Fibroblast of the aortic adventitia (primary cell): ENCODE results near the gene EIF1AD. TPM values are rescaled to one million over a fixed set of nuclear protein-coding genes. Genes with fewer than 3 reads are reported as not detected.
"Not testable (repeated sequence)": the region's sequence is repeated elsewhere in the genome, so short reads cannot be mapped to it uniquely, and the experiment has no call there.

Experiments used
- DNase-seq: peaks from one replicate; pipeline ENCODE4 v3.0.0-alpha.2; 2010; ENCODE audit warnings: low read depth
- H3K4me3 ChIP-seq: 2 replicates; pipeline ENCODE4 v1.5.1; 2011; ENCODE audit warnings: low read depth, mild to moderate bottlenecking, control low read depth, low read length, moderate library complexity
- total RNA-seq: library from RNA; depleted of rRNA; stranded (reverse); fragments of >200 nt; gene quantifications from 2 replicates; pipeline ENCODE4 v1.2.3, GENCODE V29; 2012; ENCODE audit warnings: low replicate concordance
- TF ChIP-seq, protein P1 (sequence below): IDR thresholded peaks from 2 replicates; pipeline ENCODE4 v1.5.1; 2011; ENCODE audit warnings: mild to moderate bottlenecking, low read length, control low read depth, inconsistent platforms; ENCODE audit not compliant: insufficient read depth

The EIF1AD gene
- total RNA-seq, 1 donor: 26.4 TPM

DNA sequence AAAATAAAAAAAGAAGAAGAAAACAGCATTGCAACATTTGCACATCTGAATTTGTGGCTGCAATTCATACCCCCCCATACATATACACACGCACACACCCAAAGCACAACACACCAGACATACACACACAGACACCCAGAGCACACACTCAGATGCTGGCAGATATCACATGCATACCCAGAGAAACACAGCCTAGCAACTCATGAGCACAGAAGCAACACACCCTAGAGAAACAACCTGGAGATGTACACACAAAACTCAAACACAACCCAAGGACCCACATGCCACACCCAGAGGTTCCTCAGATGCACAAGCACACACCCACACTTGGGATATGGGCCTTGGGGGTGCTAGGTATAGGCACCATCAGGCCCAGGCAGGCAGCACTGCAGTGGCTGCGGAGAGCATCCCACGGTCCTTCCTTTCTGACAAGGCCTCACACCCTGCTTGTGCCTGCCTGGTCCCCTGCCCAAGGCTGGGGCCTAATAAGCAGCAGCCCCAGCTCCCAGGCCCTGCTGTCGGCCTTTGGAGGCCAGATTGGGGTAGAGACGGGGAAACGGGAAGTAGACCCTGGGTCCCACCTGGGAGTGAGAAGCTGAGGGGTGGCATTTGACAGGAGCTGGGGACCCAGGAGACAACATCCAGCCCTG is 13.0 kb upstream of the EIF1AD start:
- TF ChIP-seq, protein P1, sequence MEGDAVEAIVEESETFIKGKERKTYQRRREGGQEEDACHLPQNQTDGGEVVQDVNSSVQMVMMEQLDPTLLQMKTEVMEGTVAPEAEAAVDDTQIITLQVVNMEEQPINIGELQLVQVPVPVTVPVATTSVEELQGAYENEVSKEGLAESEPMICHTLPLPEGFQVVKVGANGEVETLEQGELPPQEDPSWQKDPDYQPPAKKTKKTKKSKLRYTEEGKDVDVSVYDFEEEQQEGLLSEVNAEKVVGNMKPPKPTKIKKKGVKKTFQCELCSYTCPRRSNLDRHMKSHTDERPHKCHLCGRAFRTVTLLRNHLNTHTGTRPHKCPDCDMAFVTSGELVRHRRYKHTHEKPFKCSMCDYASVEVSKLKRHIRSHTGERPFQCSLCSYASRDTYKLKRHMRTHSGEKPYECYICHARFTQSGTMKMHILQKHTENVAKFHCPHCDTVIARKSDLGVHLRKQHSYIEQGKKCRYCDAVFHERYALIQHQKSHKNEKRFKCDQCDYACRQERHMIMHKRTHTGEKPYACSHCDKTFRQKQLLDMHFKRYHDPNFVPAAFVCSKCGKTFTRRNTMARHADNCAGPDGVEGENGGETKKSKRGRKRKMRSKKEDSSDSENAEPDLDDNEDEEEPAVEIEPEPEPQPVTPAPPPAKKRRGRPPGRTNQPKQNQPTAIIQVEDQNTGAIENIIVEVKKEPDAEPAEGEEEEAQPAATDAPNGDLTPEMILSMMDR: no peak
- peak; percentile 10 for DNase-seq
- H3K4me3 ChIP-seq: no peak overlapping the region

DNA sequence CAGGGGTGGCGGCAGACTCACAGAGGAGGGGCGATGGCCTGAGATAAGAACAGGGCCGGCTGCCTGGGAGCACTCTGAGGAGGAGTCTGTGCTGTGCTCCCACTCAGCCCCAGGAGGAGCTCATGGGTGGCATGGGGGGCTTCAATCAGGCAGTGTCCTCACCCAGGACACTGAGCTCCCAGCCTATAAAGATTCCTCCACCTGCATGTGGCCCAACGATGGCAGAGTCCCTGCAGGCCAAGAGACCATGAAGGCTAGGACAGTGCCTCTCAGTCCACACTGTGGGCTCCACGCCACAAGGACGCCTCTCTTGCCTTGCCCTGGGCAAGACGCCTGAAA is 11.8 kb upstream of the EIF1AD start:
- DNase-seq: no peak
- no peak overlapping the region for H3K4me3 ChIP-seq
- TF ChIP-seq, protein P1: no peak

DNA sequence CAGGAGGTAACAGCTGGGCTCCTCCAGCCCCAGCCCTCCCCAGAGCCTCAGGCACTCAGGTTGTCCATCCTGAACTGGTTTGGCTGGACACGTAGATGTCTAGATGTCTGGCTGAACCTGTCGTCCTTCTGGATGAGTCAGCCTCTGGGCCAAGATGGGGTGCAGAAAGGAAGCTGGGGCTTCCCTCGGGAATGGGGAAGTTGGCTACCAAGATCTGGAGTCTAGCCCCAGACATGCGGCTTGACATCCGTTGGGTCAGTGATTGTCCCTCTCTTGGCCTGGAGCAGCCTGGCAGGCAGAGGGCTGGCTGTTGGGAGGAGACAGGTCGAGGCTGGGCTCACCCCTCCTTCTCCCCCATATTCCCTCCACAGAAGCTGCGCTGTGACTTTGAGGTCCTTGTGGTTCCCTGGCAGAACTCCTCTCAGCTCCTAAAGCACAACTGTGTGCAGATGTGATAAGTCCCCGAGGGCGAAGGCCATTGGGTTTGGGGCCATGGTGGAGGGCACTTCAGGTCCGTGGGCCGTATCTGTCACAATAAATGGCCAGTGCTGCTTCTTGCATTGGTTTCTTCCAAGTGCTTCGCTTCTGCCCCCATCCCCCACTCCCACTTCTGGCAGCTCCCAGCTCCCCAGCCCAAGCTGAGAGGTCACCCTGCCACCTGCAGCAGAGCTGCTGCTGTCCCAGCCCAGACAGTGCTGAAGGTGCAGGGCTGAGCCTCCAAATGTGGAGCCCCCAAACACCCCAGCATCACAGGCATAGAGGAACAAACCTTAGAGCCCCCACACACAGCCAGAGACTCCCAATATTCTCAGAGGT is 11.2 kb upstream of the EIF1AD start:
- H3K4me3 ChIP-seq: no peak overlapping the region
- no peak for DNase-seq
- TF ChIP-seq, protein P1: no peak

DNA sequence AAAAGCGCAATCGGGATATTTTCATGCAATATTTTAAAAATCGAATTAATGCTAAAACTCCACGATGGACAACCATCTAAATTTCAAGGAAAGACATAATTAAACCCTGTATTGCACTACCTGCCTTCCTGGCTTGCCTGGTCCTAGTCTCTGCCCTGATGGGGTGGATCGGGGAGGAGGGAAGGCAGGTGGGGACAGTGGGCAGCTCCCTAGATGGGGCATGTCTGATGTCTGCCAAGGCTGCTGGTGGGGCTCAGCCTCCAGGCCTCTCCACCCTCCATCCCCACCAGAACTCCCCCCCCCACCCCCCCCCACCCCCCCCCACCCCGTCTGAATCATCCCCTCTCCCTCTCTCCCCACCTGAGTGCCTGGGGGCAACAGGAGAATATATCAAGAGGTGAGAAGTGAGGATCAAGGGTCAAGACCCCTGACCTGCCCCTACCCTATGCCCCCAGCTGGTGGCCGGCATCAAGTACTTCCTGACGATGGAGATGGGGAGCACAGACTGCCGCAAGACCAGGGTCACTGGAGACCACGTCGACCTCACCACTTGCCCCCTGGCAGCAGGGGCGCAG is 10.5 kb upstream of the EIF1AD start:
- DNase-seq: no peak
- no peak overlapping the region for H3K4me3 ChIP-seq
- TF ChIP-seq, protein P1: no peak

DNA sequence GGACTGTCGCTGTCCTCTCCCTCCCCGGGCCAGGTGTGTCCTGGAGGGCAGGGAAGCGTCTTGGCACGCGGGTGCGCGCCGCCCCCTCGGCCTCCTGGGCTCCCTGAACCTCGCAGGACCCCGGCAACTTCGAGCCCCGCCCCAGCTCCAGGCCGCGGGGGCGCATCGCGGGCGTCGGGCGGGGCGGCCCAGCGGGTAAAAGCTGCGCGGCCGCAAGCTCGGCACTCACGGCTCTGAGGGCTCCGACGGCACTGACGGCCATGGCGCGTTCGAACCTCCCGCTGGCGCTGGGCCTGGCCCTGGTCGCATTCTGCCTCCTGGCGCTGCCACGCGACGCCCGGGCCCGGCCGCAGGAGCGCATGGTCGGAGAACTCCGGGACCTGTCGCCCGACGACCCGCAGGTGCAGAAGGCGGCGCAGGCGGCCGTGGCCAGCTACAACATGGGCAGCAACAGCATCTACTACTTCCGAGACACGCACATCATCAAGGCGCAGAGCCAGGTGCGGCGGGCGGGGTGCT is 9.9 kb upstream of the EIF1AD start, which contains the start of gene CST6:
TSS of gene CST6 (plus strand) at position 224 of the 519 bp plus-strand sequence. CDS start at position 261, 37 bp downstream.
- TF ChIP-seq, protein P1: no peak
- no peak within 1 kb of the TSS for H3K4me3 ChIP-seq
- no peak for DNase-seq

DNA sequence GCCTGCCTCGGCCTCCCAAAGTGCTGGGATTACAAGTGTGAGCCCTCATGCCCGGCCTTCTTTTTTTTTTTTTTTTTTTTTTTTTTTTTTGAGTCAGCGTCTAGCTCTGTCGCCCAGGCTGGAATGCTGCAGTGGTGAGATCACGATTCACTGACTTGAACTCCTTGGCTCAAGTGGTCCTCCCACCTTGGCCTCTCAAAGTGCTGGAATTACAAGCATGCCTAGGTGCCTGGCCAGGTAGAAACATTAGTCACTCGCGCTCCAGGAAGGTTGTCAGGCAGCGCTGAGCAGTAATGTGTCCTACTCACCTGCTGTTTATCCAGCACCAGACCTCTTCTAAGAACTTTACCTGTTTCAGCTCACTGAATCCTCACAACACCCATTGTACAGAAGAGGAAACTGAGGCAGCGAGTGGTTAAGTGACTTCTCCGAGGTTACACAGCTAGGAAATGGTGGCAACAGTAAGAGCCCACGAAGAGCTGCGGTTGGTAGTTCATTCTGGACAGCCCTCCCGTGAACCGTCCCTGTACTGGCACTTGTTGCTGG is 9.4 kb upstream of the EIF1AD start:
- DNase-seq: peak; percentile 55
- TF ChIP-seq, protein P1: no peak
- no peak overlapping the region for H3K4me3 ChIP-seq

DNA sequence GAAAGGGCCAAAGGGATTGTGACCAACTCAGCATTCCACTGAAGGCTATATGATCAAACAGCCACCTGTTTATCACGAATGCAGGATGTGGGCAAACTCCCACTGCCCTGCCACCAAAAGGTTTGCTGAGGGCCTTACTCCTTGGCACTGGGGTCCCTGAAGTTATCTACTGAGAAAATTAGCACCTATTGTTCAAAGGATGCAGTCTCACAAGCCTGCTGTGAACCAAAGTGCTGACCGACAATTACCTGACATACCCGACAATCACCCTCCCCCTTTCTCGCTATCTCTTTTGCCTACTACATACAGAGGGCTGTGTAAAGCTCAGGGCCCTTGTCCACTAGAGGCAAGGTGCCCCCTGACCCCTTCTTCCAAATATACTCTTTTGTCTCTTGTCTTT is 8.1 kb upstream of the EIF1AD start:
- not testable (repeated sequence) for DNase-seq, H3K4me3 ChIP-seq
